Pancreas (tissue), 10 donors: Measurements from ENCODE around the gene OPCML. TPM values are rescaled to one million over a fixed set of nuclear protein-coding genes. Genes with fewer than 3 reads are reported as not detected.

ENCODE experiments used
- ATAC-seq, 4 donors: fragments of 200-7000 bp; cut with Tn5 transposase; one replicate each; pipeline versions ENCODE4 v1.8.0 to v1.9.1; 2020; ENCODE audit warnings: mild to moderate bottlenecking in 4 of 4, moderate library complexity in 4 of 4
- DNase-seq, 6 donors: peaks; one replicate each; pipeline ENCODE4 v3.0.0-alpha.2; 2020
- FAIRE-seq: peaks from 2 replicates; lab custom pipeline; 2012; peaks lifted over from hg19 to GRCh38; lab: Jason Lieb, UNC
- H3K27ac ChIP-seq, 4 donors: fragments of 200-600 bp; sonication (generic); 1 replicate in 3 of 4; 2 replicates in 1 of 4; pipeline versions ENCODE4 v1.5.0 to v1.8.0; 2020
- H3K27me3 ChIP-seq, 4 donors: fragments of 200-600 bp; one replicate each; pipeline ENCODE4 v1.8.0; 2021
- H3K36me3 ChIP-seq, 3 donors: fragments of 200-600 bp; sonication (generic) in 1 of 3; one replicate each; pipeline versions ENCODE4 v1.5.0 to v1.8.0; 2020 to 2021
- H3K4me1 ChIP-seq, 3 donors: fragments of 200-600 bp; one replicate each; pipeline ENCODE4 v1.8.0; 2021
- H3K4me3 ChIP-seq, 4 donors: fragments of 200-600 bp; sonication (generic) in 2 of 4; one replicate each; pipeline versions ENCODE4 v1.5.0 to v1.8.0; 2020 to 2021
- H3K9me3 ChIP-seq, 4 donors: fragments of 200-600 bp; one replicate each; pipeline ENCODE4 v1.8.0; 2021
- CTCF ChIP-seq, 4 donors: fragments of 200-600 bp; sonication (generic) in 3 of 4; IDR thresholded peaks; one replicate each; pipeline versions ENCODE4 v1.5.0 to v1.8.0; 2021; ENCODE audit warnings: antibody characterized with exemption in 4 of 4
- WGBS, 2 donors: extraction: QIAGEN DNeasy Blood & Tissue Kit; methylation state at CpG; one replicate each; pipeline ENCODE4 v1.1.7; 2013; 5-methylcytosine and 5-hydroxymethylcytosine counted together
- intact Hi-C, 3 donors: fragments of 100-400 bp; cut with DNase I; formaldehyde crosslinking; loops; one replicate each; pipeline versions ENCODE4 v1.11.1 to v1.14.2; 2022
- polyA plus RNA-seq, 2 donors: library from polyadenylated mRNA; stranded (reverse); fragments of 200-250 nt; gene quantifications; one replicate each; pipeline ENCODE4 v1.2.3, GENCODE V29; 2013
- total RNA-seq, 6 donors: library from RNA; stranded (reverse); fragmentation: NEBNext Ultra II Directional in 4 of 6; extraction: Animal tissue kit (Norgen Biotek cat#: 25700) in 4 of 6; gene quantifications; one replicate each; pipeline versions ENCODE4 v1.2.1 to v1.2.4, GENCODE V29; 2021 to 2023
- donor health status: healthy with polysubstance abuse.
- donor health status: DM: no; HTN: no; CAD: no; lungs with moderate emphysema.
- donor health status: DM: no; HTN: no; CAD: no.
- donor health status: control.
- donor health status: control.
- donor health status: Bipolar disorder and iron deficiency.
- donor health status: DM: yes; HTN: yes; CAD: no.
- donor health status: DM: no; HTN: no; CAD: no.
- donor health status: DM: no; HTN: no; CAD: no.
- donor health status: DM: yes; HTN: yes; CAD: no.

Gene OPCML
- total and polyA plus RNA-seq, 8 donors = 0.05 to 0.31 (median 0.19) TPM

DNA sequence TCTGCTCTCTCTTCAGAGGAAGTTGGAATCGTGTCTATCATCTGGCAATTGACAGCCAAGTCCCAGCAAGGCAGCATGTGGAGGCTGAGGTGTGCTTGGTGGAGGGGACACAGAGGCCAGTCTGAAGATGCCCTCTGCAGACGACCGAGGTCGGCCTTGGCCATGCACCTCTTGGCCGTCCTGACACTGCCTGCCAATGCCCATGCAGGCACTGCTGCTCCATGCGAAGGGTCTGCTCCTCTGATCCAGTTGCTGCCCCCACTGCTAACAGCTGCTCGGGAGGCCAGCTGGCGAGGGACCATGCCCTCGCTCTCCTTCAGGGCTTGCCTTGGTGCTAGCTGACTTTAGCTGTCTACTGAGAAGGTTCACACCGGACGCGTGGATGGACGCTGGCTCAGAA is 527.9 kb downstream of the OPCML start:
- Histone ChIP-seq H3K9me3 (no peaks in the 10 kb centered on the region), H3K4me3 (no peak overlapping the region), H3K27me3 (peaks cover 0 to 3% (median 0%) of the 10 kb centered on the region in 4 donors), H3K27ac (no peak overlapping the region), H3K36me3 (no peaks in the 10 kb centered on the region), H3K4me1 (no peaks in the 10 kb centered on the region)
- peak in 1 of 6 donors; percentile 54 for DNase-seq
- intact Hi-C loops = no loop called here
- no peak for TF ChIP-seq CTCF (IDR thresholded peaks at IDR 0.05)
- 73 to 81% methylated on average over 13 of the region's 13 CpGs for WGBS, 2 donors
- FAIRE-seq = no peak
- ATAC-seq = no peak

DNA sequence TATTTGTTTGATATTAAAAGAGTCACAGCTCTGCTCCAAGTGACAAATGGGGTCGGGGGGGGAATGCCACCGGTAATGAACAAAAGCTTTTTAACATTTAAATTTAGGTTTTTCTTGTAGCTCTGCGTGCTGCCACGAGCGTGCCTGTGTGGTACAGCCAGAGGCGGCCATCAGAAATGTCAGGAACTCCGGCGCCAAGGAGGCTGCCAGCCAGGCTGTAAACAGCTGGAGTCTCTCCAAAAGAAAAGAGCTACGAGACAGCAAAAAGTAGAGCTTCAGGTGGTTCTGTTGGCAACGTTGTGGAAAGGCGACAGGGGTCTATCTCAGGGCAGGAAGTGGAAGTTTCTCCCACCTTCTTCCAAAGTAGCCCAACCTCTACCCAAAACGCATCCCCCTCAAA is 532.8 kb downstream of the OPCML start:
- Histone ChIP-seq H3K9me3 (no peaks in the 10 kb centered on the region), H3K36me3 (no peaks in the 10 kb centered on the region), H3K27me3 (peaks cover 0 to 3% (median 0%) of the 10 kb centered on the region in 4 donors), H3K4me3 (no peak overlapping the region), H3K27ac (no peak overlapping the region), H3K4me1 (no peaks in the 10 kb centered on the region)
- intact Hi-C loops = no loop called here
- FAIRE-seq (no peak), DNase-seq (no peak), ATAC-seq (no peak)
- no peak for TF ChIP-seq CTCF (IDR thresholded peaks at IDR 0.05)
- WGBS, 2 donors = 19 to 27% methylated on average over 12 of the region's 12 CpGs

GRCh38 chr11:132999031-132999430 is 533.3 kb downstream of the OPCML start:
- H3K4me3 ChIP-seq = no peak overlapping the region
- intact Hi-C loops = no loop called here
- no peak for DNase-seq
- no peak overlapping the region for H3K27ac ChIP-seq
- H3K27me3 ChIP-seq = peaks cover 0 to 3% (median 0%) of the 10 kb centered on the region in 4 donors
- no peak for ATAC-seq
- no peaks in the 10 kb centered on the region for H3K9me3 ChIP-seq
- no peaks in the 10 kb centered on the region for H3K4me1 ChIP-seq
- 39 to 42% methylated on average over 5 of the region's 5 CpGs for WGBS, 2 donors
- no peaks in the 10 kb centered on the region for H3K36me3 ChIP-seq
- no peak for TF ChIP-seq CTCF (IDR thresholded peaks at IDR 0.05)
- FAIRE-seq = no peak

DNA sequence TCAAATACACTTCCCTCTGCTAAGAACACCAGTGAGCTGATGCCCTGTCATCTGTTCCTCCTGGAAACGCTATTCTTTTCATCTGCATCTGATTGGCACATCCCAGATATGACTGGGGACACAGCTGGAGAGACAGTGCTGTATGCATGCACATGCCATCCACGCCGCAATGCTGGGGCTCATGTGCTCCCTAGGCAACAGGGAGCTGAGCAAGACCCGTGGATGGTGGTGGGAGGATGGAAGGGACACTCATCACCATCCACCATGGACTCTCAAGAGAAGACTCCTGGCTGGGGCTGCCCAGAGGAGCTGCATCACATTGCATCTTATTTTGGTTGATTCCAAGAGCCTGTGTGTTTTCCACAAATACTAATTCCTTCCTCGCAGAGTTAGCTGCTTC is 534.9 kb downstream of the OPCML start:
- Histone ChIP-seq H3K4me3 (no peak overlapping the region), H3K27ac (no peak overlapping the region), H3K36me3 (no peaks in the 10 kb centered on the region), H3K4me1 (no peaks in the 10 kb centered on the region), H3K9me3 (no peaks in the 10 kb centered on the region), H3K27me3 (peaks cover 0 to 6% (median 2%) of the 10 kb centered on the region in 4 donors)
- 65 to 74% methylated on average over 5 of the region's 5 CpGs for WGBS, 2 donors
- ATAC-seq (no peak), FAIRE-seq (no peak), DNase-seq (no peak)
- intact Hi-C loops = no loop called here
- TF ChIP-seq CTCF (IDR thresholded peaks at IDR 0.05) = no peak

- no peaks in the 10 kb centered on the region for H3K9me3 ChIP-seq
- no peak for TF ChIP-seq CTCF (IDR thresholded peaks at IDR 0.05)
- no peaks in the 10 kb centered on the region for H3K36me3 ChIP-seq
- no peak overlapping the region for H3K27ac ChIP-seq
- FAIRE-seq (no peak), ATAC-seq (no peak), DNase-seq (no peak)
- H3K4me1 ChIP-seq = no peaks in the 10 kb centered on the region
- H3K4me3 ChIP-seq = no peak overlapping the region
- peaks cover 0 to 6% (median 2%) of the 10 kb centered on the region in 4 donors for H3K27me3 ChIP-seq
- intact Hi-C loops = no loop called here
- 52 to 66% methylated on average over 6 of the region's 6 CpGs for WGBS, 2 donors
Measured at GRCh38 chr11:132994966-132995365, 537.3 kb downstream of the OPCML start.
